GM03348 (cell line): Measurements from ENCODE around the gene SPPL2B.

Source experiments
- DNase-seq: peaks from one replicate; pipeline ENCODE4 v3.0.0; 2012; ENCODE audit warnings: low spot score

SPPL2B gene

GRCh38 chr19:2300533-2300932 is 28.0 kb upstream of the SPPL2B start:
- DNase-seq, result no peak

GRCh38 chr19:2302319-2303210 is 25.9 kb upstream of the SPPL2B start:
- DNase-seq, result no peak

DNA sequence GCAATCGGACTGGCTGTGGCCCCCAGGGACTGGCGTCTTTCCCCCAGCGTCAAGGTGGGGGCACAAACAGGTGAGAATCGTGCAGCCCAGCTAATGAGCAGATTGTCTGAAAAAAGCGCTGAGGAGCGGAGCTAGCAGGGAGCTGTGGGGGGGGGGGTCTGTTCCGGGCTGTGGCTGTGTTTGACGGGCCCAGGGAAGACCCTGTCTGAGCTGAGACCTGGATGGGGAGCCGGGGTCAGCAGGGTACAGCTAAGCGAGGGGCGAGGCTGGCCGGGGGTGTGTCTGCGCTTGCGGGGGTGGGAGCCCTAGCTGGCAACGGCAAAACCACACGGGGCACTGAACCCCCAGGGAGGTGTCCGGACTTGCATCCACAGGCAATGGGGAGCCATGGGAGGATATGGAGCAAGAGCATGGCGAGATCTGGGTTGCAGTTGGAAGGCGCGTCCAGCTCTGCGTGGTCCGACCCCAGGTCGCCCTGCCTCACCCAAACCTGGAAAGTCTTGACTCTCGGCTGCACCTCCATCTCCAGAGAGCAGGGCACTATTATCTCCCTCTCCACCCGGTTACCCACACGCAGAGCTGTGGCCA is 25.2 kb upstream of the SPPL2B start:
- no peak for DNase-seq

DNA sequence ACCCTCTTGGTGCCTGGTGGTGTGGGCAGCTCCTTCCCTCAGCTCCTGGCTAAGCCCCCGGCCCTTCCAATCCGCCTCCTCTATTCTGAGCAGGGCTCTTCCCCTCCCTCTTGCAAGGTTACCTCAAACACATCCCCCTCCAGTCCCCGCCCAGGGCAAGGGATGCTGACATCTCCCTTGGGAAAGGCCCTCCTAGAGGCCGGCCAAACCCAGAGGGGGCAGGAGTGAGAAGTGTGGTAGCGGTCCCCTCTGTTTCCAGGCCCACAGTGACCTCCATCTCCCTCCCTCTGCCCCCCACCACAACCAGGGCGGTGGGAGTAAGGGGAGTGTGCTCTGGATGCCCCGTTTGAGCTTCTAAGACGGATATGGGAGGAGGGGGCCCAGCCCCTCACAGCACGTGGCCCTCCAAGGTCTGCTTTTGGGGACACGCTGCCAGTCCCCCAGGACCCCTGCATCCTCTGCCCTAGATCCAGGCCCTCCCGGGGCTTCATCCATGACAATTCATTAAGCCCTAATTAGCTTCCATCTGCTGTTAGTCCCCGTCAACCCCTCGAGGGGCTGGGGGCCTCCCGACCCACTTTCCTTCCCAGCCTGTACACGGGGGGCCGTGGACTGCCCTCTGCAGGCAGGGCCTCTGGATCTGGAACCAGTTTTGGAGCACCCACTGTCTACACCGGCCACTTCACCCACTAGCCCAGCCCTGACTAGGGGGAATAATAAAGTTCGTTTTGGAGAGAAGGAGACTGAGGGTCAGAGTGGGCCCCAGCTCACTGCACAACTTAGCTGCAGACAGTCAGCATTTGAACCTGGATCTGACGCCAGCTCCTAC is 22.8 kb upstream of the SPPL2B start:
- DNase-seq, result no peak

DNA sequence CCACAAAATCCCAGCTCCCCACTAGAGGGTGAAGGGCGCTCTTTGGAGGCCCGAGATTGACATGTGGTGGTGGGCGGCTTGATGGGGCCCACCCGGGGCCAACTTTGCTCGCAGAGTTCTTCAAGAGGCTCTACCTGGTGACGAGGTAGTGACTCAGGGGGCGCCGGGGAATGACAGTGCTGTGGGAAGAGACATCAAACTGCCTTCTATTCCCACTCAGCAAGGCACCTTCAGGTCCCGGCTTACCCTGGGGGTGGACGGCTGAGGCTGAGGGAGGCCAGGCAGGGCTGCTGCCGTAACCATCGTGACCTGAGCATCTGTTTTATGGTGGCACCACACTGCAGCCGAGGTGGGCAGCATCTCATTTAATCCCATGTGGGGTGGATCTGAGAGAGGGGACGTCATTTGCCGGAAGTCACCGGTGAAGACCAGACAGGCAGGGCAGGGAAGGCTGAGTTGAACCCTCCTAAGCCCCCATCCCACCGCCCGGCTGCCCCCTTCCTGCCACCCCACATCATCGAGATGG is 22.1 kb upstream of the SPPL2B start:
- no peak for DNase-seq

DNA sequence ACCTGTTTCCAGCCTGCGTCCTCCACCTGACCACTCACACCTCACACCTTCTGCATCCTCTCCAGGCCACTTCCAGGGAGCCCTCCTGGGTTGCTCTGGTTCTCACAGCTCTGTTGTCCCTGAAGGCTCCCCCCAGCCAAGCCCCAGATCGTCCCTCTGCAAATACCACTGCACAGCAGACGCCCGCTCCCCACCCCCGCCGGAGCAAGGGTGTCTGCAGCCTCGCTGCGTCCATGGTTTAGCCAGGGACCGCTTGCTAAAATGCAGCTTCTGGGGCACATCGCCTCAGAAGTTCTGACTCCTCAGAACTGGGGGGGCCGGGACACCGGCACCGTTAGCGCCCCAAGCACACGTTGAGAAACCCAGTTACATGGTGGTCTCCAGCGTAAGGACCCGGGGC is 21.5 kb upstream of the SPPL2B start:
- no peak for DNase-seq

DNA sequence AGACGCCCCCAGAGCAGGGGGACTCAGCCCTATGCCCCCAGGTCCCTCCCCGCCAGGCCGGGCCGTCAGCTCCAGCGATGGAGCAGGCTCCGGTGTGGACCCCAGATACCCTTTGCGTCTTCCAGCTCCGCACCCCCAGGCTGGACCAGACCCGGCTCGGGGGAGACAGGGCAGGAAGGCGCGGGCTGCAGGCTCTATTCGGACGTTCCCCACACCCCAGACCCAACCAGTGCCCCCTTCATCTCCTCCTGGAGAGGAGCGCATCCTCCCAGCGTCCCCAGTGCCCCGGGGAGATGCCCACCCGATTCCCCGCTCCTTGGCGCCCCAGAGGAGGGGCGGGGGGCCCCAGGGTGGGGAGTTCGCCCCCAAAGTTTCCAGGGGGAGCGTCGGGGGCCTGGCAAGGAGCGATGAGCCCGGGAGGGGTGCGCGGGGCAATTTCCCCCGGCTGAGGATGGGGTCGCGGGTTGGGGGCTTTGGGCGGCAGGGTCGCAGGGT is 20.9 kb upstream of the SPPL2B start:
- DNase-seq, result no peak

- peak; percentile 56 for DNase-seq
Observed at GRCh38 chr19:2308114-2308556, 20.3 kb upstream of the SPPL2B start, which contains the start of gene LINGO3. TSS of gene LINGO3 (minus strand) at chr19:2308154. CDS start at chr19:2291776, 16,378 bp downstream.

GRCh38 chr19:2309734-2310362 is 18.6 kb upstream of the SPPL2B start:
- DNase-seq, result peak; percentile 36

- DNase-seq, result no peak
Observed at GRCh38 chr19:2311093-2311492, 17.4 kb upstream of the SPPL2B start.

GRCh38 chr19:2312820-2313501 is 15.5 kb upstream of the SPPL2B start:
- DNase-seq, result no peak

- no peak for DNase-seq
Observed at GRCh38 chr19:2315121-2315817, 13.2 kb upstream of the SPPL2B start.

DNA sequence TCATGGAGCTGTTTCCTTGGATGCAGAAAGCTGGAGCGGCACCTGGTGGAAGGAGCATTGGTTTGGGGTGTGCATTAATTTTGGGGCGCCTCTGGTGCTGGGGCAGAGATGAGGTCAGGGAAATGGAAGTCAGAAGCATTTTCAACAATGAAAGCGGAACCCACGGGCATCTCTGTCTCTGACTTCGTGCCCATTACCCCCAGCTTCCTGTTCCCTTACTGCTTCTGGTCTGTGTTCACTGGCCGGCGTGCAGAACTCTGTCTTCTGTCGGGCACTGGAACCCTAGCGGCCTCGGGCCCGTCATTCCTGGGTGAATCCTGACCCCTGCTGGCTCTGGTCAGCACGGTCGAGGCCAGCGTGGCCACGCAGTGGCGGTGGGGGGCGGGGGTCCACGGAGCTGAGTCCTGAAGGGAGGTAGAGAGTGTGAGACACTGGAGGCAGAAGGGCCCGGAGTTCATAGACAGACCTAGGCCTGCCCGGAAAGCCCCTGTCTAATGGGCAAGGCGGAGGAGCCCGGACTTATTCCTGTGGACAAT is 12.6 kb upstream of the SPPL2B start:
- peak; percentile 79 for DNase-seq

DNA sequence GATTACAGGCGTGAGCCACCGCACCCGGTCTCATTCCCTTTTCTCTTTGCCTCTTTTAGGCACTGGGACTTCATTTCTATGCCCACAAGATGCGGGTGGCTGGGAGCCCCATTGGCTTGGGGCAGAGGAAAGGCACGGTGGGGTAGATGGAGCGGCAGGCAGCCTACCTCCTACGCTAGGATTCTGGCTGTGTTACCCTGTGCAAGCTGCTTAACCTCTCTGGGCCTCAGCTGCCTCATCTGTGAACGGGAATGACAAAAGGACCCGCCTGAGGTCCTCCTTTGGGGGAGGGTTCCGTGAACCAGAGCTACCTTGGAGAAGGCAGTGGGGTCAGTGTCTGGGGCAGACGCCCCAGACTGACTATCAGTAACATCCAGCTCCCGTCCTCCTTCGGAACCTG is 11.2 kb upstream of the SPPL2B start:
- DNase-seq, result no peak

DNA sequence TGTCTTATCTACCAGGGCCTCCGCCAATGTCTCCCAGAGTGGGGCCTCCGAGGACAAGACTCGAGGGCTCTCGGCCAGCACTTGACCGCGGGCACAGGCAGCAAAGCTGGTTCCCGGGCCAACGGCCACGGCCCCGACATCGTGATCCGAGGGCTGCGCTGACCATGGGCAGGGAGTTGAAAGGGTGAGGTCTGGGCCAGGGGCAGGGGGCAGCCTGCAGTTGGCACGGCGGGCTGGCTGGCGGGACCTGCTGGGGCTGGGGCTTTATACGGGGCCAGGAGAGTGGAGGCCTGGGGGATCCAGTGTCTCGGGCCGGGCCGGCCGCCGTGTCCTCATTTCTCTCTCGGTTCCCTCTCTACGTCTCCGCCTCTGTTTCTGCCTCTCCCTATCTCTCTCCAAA is 10.7 kb upstream of the SPPL2B start:
- no peak for DNase-seq

DNA sequence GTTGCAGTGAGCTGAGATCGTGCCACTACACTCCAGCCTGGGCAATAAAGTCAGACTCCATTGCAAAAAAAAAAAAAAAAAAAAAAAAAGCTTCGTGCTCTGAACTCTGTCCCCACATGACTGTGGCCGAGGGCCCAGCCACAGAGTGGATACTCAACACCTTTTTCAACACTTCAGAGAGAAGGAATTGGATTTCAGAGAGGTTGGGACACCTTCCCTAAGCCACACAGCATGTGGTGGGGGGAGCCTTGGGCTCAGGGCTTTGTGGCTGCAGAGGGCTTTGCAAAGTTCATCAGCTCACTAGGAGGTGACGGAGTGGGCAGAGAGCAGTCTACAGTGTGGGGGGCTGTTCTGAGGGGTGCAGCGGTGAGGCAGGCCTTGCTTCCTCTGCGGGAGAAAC is 9.6 kb upstream of the SPPL2B start:
- DNase-seq, result no peak

DNA sequence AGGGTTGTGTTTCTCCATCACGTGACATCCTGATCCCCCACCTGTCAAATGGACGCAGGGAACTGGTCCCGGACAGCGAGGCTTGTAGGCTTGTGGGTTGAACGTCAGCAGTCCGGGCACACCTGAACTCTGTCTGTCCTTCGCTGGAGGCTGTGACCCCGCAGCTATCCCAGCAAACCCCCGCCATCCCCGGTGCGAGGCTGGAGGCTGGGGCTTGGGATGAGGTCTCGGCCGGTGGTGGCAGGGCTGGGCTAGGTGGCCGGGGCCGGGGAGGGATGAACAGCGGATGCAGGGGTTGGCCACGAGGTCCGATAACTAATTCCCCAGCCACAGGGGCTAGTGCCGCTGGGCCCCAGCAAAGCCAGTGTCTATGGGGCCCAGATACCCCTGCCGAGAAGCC is 8.9 kb upstream of the SPPL2B start:
- no peak for DNase-seq

GRCh38 chr19:2320049-2320448 is 8.4 kb upstream of the SPPL2B start:
- DNase-seq, result no peak

- DNase-seq, result no peak
Observed at GRCh38 chr19:2320939-2321338, 7.5 kb upstream of the SPPL2B start.
